Naive thymus-derived CD8-positive, alpha-beta T cell (primary cell): ENCODE results near the gene RRP1B. TPM values are rescaled to one million over a fixed set of nuclear protein-coding genes. Genes with fewer than 3 reads are reported as not detected.

ENCODE experiments used
- ATAC-seq, 2 donors: fragments of 150-1000 bp; cut with Tn5 transposase in 1 of 2; sonication (Bioruptor Pico), chemical (Tn5 transposase) in 1 of 2; 1 replicate in 1 of 2; 2 replicates in 1 of 2; pipeline ENCODE4 v1.10.0; 2021; ENCODE audit warnings: mild to moderate bottlenecking in 2 of 2, moderate library complexity in 2 of 2
- POLR2A ChIA-PET: fragments of 350-600 bp; sonication (Branson Sonifier 250); formaldehyde crosslinking; loops from one replicate; lab custom pipeline; 2021; ENCODE audit warnings: antibody characterized with exemption; lab: Charles Lee
- DNase-seq, 10 donors: peaks; one replicate each; pipeline versions ENCODE4 v3.0.0 to v3.0.0-alpha.2; 2020 to 2022
- H3K27ac Mint-ChIP-seq, 10 donors: one replicate each; pipeline ENCODE4 v1.8.0; 2020 to 2022; ENCODE audit warnings: mild to moderate bottlenecking in 10 of 10, mixed read lengths in 10 of 10, moderate library complexity in 4 of 10, inconsistent platforms in 1 of 10
- H3K27me3 Mint-ChIP-seq, 5 donors: one replicate each; pipeline ENCODE4 v1.8.0; 2021 to 2022; ENCODE audit warnings: mixed read lengths in 5 of 5
- H3K36me3 Mint-ChIP-seq, 3 donors: one replicate each; pipeline ENCODE4 v1.8.0; 2020 to 2022; ENCODE audit warnings: mixed read lengths in 3 of 3, mild to moderate bottlenecking in 2 of 3, inconsistent platforms in 1 of 3
- H3K4me1 Mint-ChIP-seq, 4 donors: one replicate each; pipeline ENCODE4 v1.8.0; 2021 to 2022; ENCODE audit warnings: mixed read lengths in 4 of 4
- H3K4me3 Mint-ChIP-seq, 10 donors: one replicate each; pipeline ENCODE4 v1.8.0; 2020 to 2022; ENCODE audit warnings: mild to moderate bottlenecking in 10 of 10, mixed read lengths in 10 of 10, moderate library complexity in 6 of 10, inconsistent platforms in 1 of 10
- H3K9me3 Mint-ChIP-seq, 9 donors: one replicate each; pipeline ENCODE4 v1.8.0; 2020 to 2022; ENCODE audit warnings: mixed read lengths in 9 of 9, mild to moderate bottlenecking in 3 of 9, inconsistent platforms in 1 of 9, moderate library complexity in 1 of 9
- polyA plus RNA-seq, 3 donors: library from polyadenylated mRNA; unstranded; fragments of 300-500 nt; fragmentation: Illumina TruSeq; gene quantifications; one replicate each; pipeline ENCODE4 v1.2.3, GENCODE V29; 2021
- total RNA-seq, 8 experiments: library from RNA in 2 of 8; stranded (reverse) in 2 of 8; gene quantifications; one replicate each; pipeline ENCODE4 v1.2.3 and lab custom pipeline; 2021 to 2026

The RRP1B gene
- total and polyA plus RNA-seq, 5 experiments from 2014 or later, result 29.0 to 48.4 (median 39.6) TPM

GRCh38 chr21:43726686-43727518 lies 67.5 kb downstream of the RRP1B start:
- ATAC-seq (no peak), DNase-seq (no peak)
- peaks cover 37 to 60% (median 58%) of the 10 kb centered on the region in 4 donors for H3K4me1 Mint-ChIP-seq
- no peaks in the 10 kb centered on the region for H3K9me3 Mint-ChIP-seq
- POLR2A ChIA-PET, result interaction anchor here (3.1 kb wide), 1 partner anchor 7 kb away, joined by 15 read pairs; no protein-coding TSS in a partner anchor
- no peaks in the 10 kb centered on the region for H3K27me3 Mint-ChIP-seq
- H3K36me3 Mint-ChIP-seq, result peaks cover 0 to 5% (median 0%) of the 10 kb centered on the region in 3 donors
- peak overlapping the region in 9 of 10 donors; percentile 56 to 92 (median 69) for H3K27ac Mint-ChIP-seq
- peak overlapping the region; percentile 36 to 91 (median 82) for H3K4me3 Mint-ChIP-seq

- Mint-ChIP-seq H3K4me3 (peak overlapping the region; percentile 36 to 91 (median 85)), H3K4me1 (peaks cover 34 to 58% (median 54%) of the 10 kb centered on the region in 4 donors), H3K9me3 (no peaks in the 10 kb centered on the region), H3K27ac (peak overlapping the region in 7 of 10 donors; percentile 56 to 96 (median 93)), H3K36me3 (peaks cover 0 to 5% (median 0%) of the 10 kb centered on the region in 3 donors), H3K27me3 (no peaks in the 10 kb centered on the region)
- DNase-seq, result no peak
- POLR2A ChIA-PET, result interaction anchor here (3.1 kb wide), 1 partner anchor 7 kb away, joined by 15 read pairs; no protein-coding TSS in a partner anchor
- no peak for ATAC-seq
Observed at GRCh38 chr21:43727519-43728153, 68.3 kb downstream of the RRP1B start.

DNA sequence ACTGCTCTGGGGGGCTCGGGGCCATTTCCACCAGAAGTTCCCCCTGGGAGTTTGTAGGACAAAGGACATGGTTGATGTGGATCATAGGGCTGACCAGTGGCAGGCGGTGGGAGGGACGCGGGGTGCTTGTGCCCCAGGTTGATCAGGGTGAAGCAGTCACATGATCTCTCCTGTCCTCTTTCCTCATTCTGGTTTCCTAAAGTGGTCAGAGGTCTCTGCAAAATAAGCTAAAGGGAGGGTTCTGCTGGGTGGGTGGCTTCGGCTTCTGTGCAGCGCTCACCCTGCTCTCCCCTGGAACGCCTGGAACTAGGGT lies 68.8 kb downstream of the RRP1B start:
- ATAC-seq, result no peak
- DNase-seq, result no peak
- Mint-ChIP-seq H3K4me1 (peaks cover 33 to 58% (median 53%) of the 10 kb centered on the region in 4 donors), H3K9me3 (no peaks in the 10 kb centered on the region), H3K27me3 (no peaks in the 10 kb centered on the region), H3K4me3 (peak overlapping the region; percentile 77 to 91 (median 85)), H3K36me3 (peaks cover 0 to 5% (median 0%) of the 10 kb centered on the region in 3 donors), H3K27ac (peak overlapping the region; percentile 48 to 96 (median 90))
- POLR2A ChIA-PET, result interaction anchor here (3.1 kb wide), 1 partner anchor 8 kb away, joined by 15 read pairs; no protein-coding TSS in a partner anchor

GRCh38 chr21:43728467-43729390 lies 69.4 kb downstream of the RRP1B start:
- no peaks in the 10 kb centered on the region for H3K27me3 Mint-ChIP-seq
- ATAC-seq (peak; percentile 81 to 92), DNase-seq (peak; percentile 59 to 82 (median 71))
- peaks cover 0 to 2% (median 0%) of the 10 kb centered on the region in 3 donors for H3K36me3 Mint-ChIP-seq
- no peaks in the 10 kb centered on the region for H3K9me3 Mint-ChIP-seq
- peaks cover 37 to 64% (median 58%) of the 10 kb centered on the region in 4 donors for H3K4me1 Mint-ChIP-seq
- H3K4me3 Mint-ChIP-seq, result peak overlapping the region; percentile 77 to 91 (median 85)
- POLR2A ChIA-PET, result interaction anchor here (1.1 to 3.1 kb wide), 3 partner anchors 8 to 69 kb away, joined by 3 to 15 read pairs (median 5); partner anchors contain the start of gene RRP1B
- H3K27ac Mint-ChIP-seq, result peak overlapping the region; percentile 53 to 96 (median 90)

DNA sequence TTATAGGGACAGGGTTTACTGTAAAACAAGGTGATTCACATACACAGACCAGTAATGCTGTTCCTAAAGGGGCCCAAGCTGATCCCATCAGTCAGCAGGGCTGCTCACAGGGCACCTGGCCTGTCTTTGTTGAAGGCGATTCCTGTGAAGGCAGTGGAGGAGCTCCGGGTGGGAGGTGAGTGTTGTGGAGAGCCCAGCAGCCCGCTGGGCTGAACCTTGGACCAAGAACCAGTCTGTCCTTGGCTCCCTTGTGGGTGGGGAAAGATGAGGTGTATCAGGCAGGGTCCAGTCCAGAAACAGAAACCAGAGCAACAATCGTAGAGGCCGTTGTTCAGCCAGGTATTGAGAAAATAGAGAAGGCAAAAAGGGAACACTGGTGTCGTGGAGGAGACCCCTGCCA lies 72.1 kb downstream of the RRP1B start:
- ATAC-seq, result no peak
- Mint-ChIP-seq H3K9me3 (no peaks in the 10 kb centered on the region), H3K27ac (peak overlapping the region in 8 of 10 donors; percentile 16 to 90 (median 70)), H3K27me3 (no peaks in the 10 kb centered on the region), H3K36me3 (no peaks in the 10 kb centered on the region), H3K4me1 (peaks cover 38 to 71% (median 59%) of the 10 kb centered on the region in 4 donors), H3K4me3 (peak overlapping the region in 4 of 10 donors; percentile 18 to 62 (median 35))
- DNase-seq, result no peak
- POLR2A ChIA-PET, result no interaction called here

GRCh38 chr21:43731891-43732711 lies 72.7 kb downstream of the RRP1B start:
- no peaks in the 10 kb centered on the region for H3K36me3 Mint-ChIP-seq
- H3K9me3 Mint-ChIP-seq, result no peaks in the 10 kb centered on the region
- H3K27ac Mint-ChIP-seq, result peak overlapping the region in 8 of 10 donors; percentile 41 to 95 (median 82)
- H3K27me3 Mint-ChIP-seq, result no peaks in the 10 kb centered on the region
- H3K4me1 Mint-ChIP-seq, result peaks cover 32 to 65% (median 52%) of the 10 kb centered on the region in 4 donors
- DNase-seq (no peak), ATAC-seq (no peak)
- POLR2A ChIA-PET, result no interaction called here
- peak overlapping the region in 1 of 10 donors; percentile 23 for H3K4me3 Mint-ChIP-seq

- ATAC-seq (peak in 1 of 2 donors; percentile 44), DNase-seq (peak in 4 of 10 donors; percentile 30 to 58 (median 36))
- H3K36me3 Mint-ChIP-seq, result peaks cover 0 to 2% (median 0%) of the 10 kb centered on the region in 3 donors
- POLR2A ChIA-PET, result no interaction called here
- peaks cover 28 to 55% (median 43%) of the 10 kb centered on the region in 4 donors for H3K4me1 Mint-ChIP-seq
- H3K4me3 Mint-ChIP-seq, result peak overlapping the region in 4 of 10 donors; percentile 60 to 68 (median 63)
- H3K9me3 Mint-ChIP-seq, result no peaks in the 10 kb centered on the region
- no peaks in the 10 kb centered on the region for H3K27me3 Mint-ChIP-seq
- H3K27ac Mint-ChIP-seq, result peak overlapping the region in 3 of 10 donors; percentile 91 to 95 (median 93)
Observed at GRCh38 chr21:43733060-43733459, 73.7 kb downstream of the RRP1B start.

DNA sequence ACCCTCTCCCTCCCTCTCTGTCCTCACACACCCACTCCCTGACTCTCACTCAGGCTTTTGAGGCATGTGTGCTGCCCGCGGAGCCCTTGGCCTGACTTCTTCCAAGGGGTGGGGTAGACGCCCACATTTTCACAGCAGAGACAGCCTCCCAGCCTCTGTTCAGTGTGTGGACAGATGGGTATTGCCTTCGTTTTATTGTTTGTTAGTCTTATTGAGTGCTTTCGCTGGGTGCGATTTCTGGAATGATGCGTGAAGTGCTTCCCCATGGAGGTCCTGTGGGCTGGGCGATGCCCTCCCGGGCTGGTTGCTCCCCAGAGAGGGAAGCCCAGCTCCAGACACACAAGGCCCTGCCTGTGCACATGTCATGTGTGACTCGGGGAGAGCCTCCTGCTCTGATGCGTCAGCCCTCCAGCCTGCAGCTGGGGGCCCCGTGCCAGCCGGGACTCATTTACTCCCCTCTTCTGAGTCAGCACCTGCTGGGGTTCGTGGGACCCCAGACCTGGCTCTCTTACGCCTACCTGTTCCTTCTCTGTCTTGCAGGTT lies 74.2 kb downstream of the RRP1B start:
- POLR2A ChIA-PET, result no interaction called here
- DNase-seq (peak in 2 of 10 donors; percentile 30 to 39), ATAC-seq (peak in 1 of 2 donors; percentile 32)
- Mint-ChIP-seq H3K9me3 (no peaks in the 10 kb centered on the region), H3K27ac (peak overlapping the region in 7 of 10 donors; percentile 53 to 95 (median 87)), H3K27me3 (no peaks in the 10 kb centered on the region), H3K36me3 (peaks cover 0 to 6% (median 0%) of the 10 kb centered on the region in 3 donors), H3K4me1 (peaks cover 24 to 50% (median 37%) of the 10 kb centered on the region in 4 donors), H3K4me3 (peak overlapping the region in 5 of 10 donors; percentile 48 to 83 (median 65))

DNA sequence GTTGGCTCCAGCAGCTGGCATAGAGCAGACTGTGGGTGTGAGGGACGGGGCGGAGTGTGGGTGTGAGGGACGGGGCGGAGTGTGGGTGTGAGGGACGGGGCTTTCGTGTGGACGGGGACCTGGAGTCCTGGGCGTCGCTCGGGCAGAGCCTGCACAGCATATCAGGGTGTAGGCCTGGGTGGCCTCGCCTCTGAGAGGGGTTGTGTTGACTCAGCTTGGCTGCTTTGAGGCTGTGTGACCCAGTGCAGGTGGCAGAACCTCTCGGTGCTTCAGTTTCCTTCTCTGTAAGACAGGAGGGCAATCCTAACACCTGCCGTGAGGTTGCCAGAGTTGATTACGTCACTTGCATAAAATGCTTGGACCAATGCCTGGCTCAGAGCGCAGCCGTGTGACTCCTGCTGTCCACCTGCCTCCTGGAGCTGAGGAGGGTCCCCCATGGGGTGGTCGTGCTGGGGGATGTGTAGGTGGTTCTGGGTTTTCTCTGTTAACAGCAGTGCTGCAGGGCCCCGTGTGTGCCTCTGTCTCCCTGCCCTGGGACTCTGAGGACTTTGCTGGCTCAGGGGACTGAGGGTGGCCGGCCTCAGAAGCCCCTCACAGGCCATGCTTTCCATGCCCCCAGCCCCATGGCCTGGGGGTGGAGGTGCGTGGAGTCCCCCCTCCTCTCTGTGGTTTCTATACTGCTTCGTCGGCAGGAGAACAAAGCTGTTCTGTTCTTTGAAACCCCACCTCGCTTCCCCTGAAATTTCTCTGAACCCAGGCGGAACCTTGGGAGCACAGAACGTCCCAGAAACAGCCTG lies 75.0 kb downstream of the RRP1B start:
- Mint-ChIP-seq H3K36me3 (peaks cover 0 to 8% (median 0%) of the 10 kb centered on the region in 3 donors), H3K4me1 (peaks cover 25 to 44% (median 31%) of the 10 kb centered on the region in 4 donors), H3K9me3 (no peaks in the 10 kb centered on the region), H3K27ac (peak overlapping the region in 6 of 10 donors; percentile 73 to 95 (median 88)), H3K4me3 (peak overlapping the region in 6 of 10 donors; percentile 30 to 83 (median 57)), H3K27me3 (no peaks in the 10 kb centered on the region)
- peak; percentile 22 to 25 for ATAC-seq
- POLR2A ChIA-PET, result no interaction called here
- no peak for DNase-seq

DNA sequence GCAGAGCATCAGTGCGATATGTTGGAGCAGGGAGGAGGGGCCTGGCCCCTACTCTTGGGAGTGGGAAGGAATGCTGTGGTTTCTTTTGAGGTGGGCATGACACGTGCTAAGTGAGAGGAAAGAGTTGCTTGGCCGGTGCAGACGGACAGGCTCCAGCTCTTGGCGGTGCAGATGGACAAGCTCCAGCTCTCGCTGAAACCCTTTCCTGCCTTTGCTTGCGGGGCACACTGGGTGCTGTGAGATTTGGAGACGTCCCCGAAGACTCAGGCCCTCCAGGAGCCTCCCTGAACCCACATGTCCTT lies 75.5 kb downstream of the RRP1B start:
- no peak for ATAC-seq
- Mint-ChIP-seq H3K4me1 (peaks cover 22 to 40% (median 26%) of the 10 kb centered on the region in 4 donors), H3K27ac (peak overlapping the region in 3 of 10 donors; percentile 40 to 84 (median 83)), H3K9me3 (no peaks in the 10 kb centered on the region), H3K27me3 (no peaks in the 10 kb centered on the region), H3K36me3 (peaks cover 0 to 8% (median 0%) of the 10 kb centered on the region in 3 donors), H3K4me3 (peak overlapping the region in 6 of 10 donors; percentile 20 to 65 (median 46))
- POLR2A ChIA-PET, result no interaction called here
- DNase-seq, result no peak
